HepG2 (cell line): ENCODE results near the gene RCC1. TPM values are rescaled to one million over a fixed set of nuclear protein-coding genes. Genes with fewer than 3 reads are reported as not detected.
A peak's percentile ranks its signal among the peaks of the same experiment; 100 is the strongest.

Experiments used
- ADNP ChIP-seq: sonication (generic); formaldehyde crosslinking; IDR thresholded peaks from 2 replicates; pipeline ENCODE4 v1.4.0; 2020; ENCODE audit warnings: missing genetic modification reagents
- BATF2 ChIP-seq: sonication (generic); formaldehyde crosslinking; IDR thresholded peaks from 2 replicates; pipeline ENCODE4 v1.8.0; 2022; ENCODE audit warnings: mild to moderate bottlenecking, missing genetic modification reagents, moderate library complexity
- JDP2 ChIP-seq: sonication (generic); formaldehyde crosslinking; IDR thresholded peaks from 2 replicates; pipeline ENCODE4 v1.8.1; 2022; ENCODE audit warnings: missing genetic modification reagents, borderline replicate concordance
- MLX ChIP-seq: IDR thresholded peaks from 2 replicates; pipeline ENCODE4 v1.6.1; 2016
- PCBP2 ChIP-seq: fragments of 200-400 bp; formaldehyde crosslinking; optimal IDR thresholded peaks from 2 replicates; pipeline ENCODE3; 2018; ENCODE audit warnings: low read length, low read depth; ENCODE audit not compliant: poor library complexity, severe bottlenecking
- POLR2G ChIP-seq: fragments of 200-400 bp; formaldehyde crosslinking; IDR thresholded peaks from 2 replicates; pipeline ENCODE4 v1.6.1; 2018; ENCODE audit warnings: mild to moderate bottlenecking, low read depth, low read length, moderate library complexity
- PRMT3 ChIP-seq: sonication (generic); formaldehyde crosslinking; IDR thresholded peaks from 2 replicates; pipeline ENCODE4 v1.8.1; 2022; ENCODE audit warnings: low read depth, mild to moderate bottlenecking, moderate library complexity, missing genetic modification reagents, borderline replicate concordance
- SNRNP70 ChIP-seq: fragments of 200-400 bp; formaldehyde crosslinking; IDR thresholded peaks from 2 replicates; pipeline ENCODE4 v1.6.1; 2017; ENCODE audit warnings: mild to moderate bottlenecking, low read depth, low read length, moderate library complexity
- ZBTB4 ChIP-seq: sonication (generic); formaldehyde crosslinking; IDR thresholded peaks from 2 replicates; pipeline ENCODE4 v1.4.0; 2020; ENCODE audit warnings: missing genetic modification reagents, mild to moderate bottlenecking, borderline replicate concordance
- ZKSCAN5 ChIP-seq: sonication (generic); formaldehyde crosslinking; IDR thresholded peaks from 2 replicates; pipeline ENCODE4 v1.5.1; 2020; ENCODE audit warnings: mild to moderate bottlenecking, missing genetic modification reagents
- ZNF225 ChIP-seq: sonication (generic); formaldehyde crosslinking; IDR thresholded peaks from 2 replicates; pipeline ENCODE4 v1.4.0; 2020; ENCODE audit warnings: mild to moderate bottlenecking, missing genetic modification reagents
- ZNF251 ChIP-seq: sonication (generic); formaldehyde crosslinking; IDR thresholded peaks from 2 replicates; pipeline ENCODE4 v1.9.0; 2021; ENCODE audit warnings: mild to moderate bottlenecking, missing genetic modification reagents
- ZNF253 ChIP-seq: sonication (generic); formaldehyde crosslinking; IDR thresholded peaks from 2 replicates; pipeline ENCODE4 v1.8.0; 2022; ENCODE audit warnings: mild to moderate bottlenecking, missing genetic modification reagents, borderline replicate concordance
- ZNF709 ChIP-seq: sonication (generic); formaldehyde crosslinking; IDR thresholded peaks from 2 replicates; pipeline ENCODE4 v1.5.0; 2020; ENCODE audit warnings: mild to moderate bottlenecking, missing genetic modification reagents
- ZNF792 ChIP-seq: IDR thresholded peaks from 2 replicates; pipeline ENCODE4 v1.6.1; 2016
- ZNF891 ChIP-seq: sonication (generic); formaldehyde crosslinking; IDR thresholded peaks from 2 replicates; pipeline ENCODE4 v1.5.0; 2020; ENCODE audit warnings: mild to moderate bottlenecking, missing genetic modification reagents
- ZSCAN20 ChIP-seq: sonication (generic); formaldehyde crosslinking; IDR thresholded peaks from 2 replicates; pipeline ENCODE4 v1.4.0; 2020; ENCODE audit warnings: missing genetic modification reagents, mild to moderate bottlenecking, borderline replicate concordance
- ZSCAN9 ChIP-seq: IDR thresholded peaks from 2 replicates; pipeline ENCODE4 v1.6.1; 2016; ENCODE audit warnings: borderline replicate concordance
- polyA plus RNA-seq, 8 experiments: library from polyadenylated mRNA; depleted of rRNA in 3 of 8; stranded (reverse) in 7 of 8; unstranded in 1 of 8; fragments of >200 nt; fragmentation: Illumina TruSeq in 4 of 8; extraction: Trizol in 4 of 8; gene quantifications; 2 replicates each; pipeline versions ENCODE4 v1.2.1 to v1.2.3, GENCODE V29; 2011 to 2016; ENCODE audit warnings: low read depth in 4 of 8, missing spikeins in 1 of 8, mixed read lengths in 1 of 8; ENCODE audit not compliant: insufficient read depth in 1 of 8
- total RNA-seq, 5 experiments: library from RNA; depleted of rRNA; stranded (reverse); fragments of >200 nt; fragmentation: Illumina TruSeq; extraction: Trizol; gene quantifications; 2 replicates each; pipeline ENCODE4 v1.2.3, GENCODE V29; 2016; ENCODE audit warnings: low read depth in 1 of 5
- TF ChIP-seq, protein P1 (sequence below): sonication (generic); formaldehyde crosslinking; IDR thresholded peaks from 2 replicates; pipeline ENCODE4 v1.4.0; 2020; ENCODE audit warnings: missing genetic modification reagents, borderline replicate concordance
- TF ChIP-seq, protein P2 (sequence below): sonication (generic); formaldehyde crosslinking; IDR thresholded peaks from 2 replicates; pipeline ENCODE4 v1.4.0; 2020; ENCODE audit warnings: missing genetic modification reagents, borderline replicate concordance
- TF ChIP-seq, protein P3 (sequence below): sonication (generic); formaldehyde crosslinking; IDR thresholded peaks from 2 replicates; pipeline ENCODE4 v1.4.0; 2020; ENCODE audit warnings: missing genetic modification reagents; ENCODE audit errors: not compliant biosample characterization

RCC1 gene
- total and polyA plus RNA-seq, 2 of the 13 experiments (the other 11 are each of a cell fraction or from before 2014, with no cell fraction given), result 47.2 to 80.8 TPM

DNA sequence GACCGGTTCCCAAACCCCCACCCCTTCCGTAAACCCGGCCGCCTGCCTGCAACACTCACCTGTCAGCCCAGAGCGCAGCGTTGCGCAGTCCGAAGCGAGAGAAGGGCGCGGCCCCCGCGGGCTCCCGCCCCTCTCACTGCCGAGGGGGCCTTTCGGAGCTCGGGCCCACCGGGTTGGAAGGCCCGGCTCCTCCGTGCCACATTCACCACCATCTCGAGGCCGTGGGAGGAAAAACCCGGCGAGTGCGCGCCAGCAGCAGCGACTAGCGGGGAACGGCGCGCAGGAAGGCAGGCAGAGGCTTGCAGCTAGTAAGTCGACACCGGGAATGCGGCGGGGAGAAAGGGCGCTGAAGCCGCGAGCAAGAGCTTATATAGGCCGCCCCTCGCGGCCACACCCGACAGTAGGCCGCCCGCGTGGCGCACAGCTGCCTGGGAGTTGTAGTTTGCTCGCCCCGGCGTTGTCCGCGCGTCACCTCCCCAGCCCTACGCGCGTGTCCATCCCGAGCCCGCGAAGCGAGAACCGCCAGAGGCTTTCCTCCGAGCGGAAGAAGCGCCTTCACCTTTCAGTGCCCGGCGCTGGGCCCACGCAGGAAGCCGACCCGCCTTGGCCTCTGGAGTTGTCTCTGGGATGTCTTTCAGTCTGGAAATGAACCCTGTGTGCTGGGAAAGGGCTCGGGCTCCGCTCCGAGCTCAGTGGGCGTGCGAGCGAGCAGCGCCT lies 75.8 kb downstream of the RCC1 start (continued):
- TF ChIP-seq JDP2 (CRISPR knock-in tag) (no peak), ZNF251 (CRISPR knock-in tag) (no peak), POLR2G (peak; percentile 100), ZSCAN9 (CRISPR knock-in tag) (peak; percentile 92), ZNF891 (CRISPR knock-in tag) (peak; percentile 92), ZNF792 (CRISPR knock-in tag) (peak; percentile 83), ZNF709 (CRISPR knock-in tag) (peak; percentile 92), ZSCAN20 (CRISPR knock-in tag) (no peak; the same call in 1 of the 2 replicates), ZNF253 (CRISPR knock-in tag) (peak; percentile 92), SNRNP70 (no peak), ZNF225 (peak; percentile 46), ZBTB4 (0 out of 2 replicates have a peak, but pooled peaks have one; percentile 82), PCBP2 (no peak), MLX (CRISPR knock-in tag) (no peak; the same call in 1 of the 2 replicates), PRMT3 (peak; percentile 95), BATF2 (CRISPR knock-in tag) (no peak; the same call in 1 of the 2 replicates), ADNP (CRISPR knock-in tag) (no peak), ZKSCAN5 (CRISPR knock-in tag) (no peak; the same call in 1 of the 2 replicates)
- TF ChIP-seq, protein P1, sequence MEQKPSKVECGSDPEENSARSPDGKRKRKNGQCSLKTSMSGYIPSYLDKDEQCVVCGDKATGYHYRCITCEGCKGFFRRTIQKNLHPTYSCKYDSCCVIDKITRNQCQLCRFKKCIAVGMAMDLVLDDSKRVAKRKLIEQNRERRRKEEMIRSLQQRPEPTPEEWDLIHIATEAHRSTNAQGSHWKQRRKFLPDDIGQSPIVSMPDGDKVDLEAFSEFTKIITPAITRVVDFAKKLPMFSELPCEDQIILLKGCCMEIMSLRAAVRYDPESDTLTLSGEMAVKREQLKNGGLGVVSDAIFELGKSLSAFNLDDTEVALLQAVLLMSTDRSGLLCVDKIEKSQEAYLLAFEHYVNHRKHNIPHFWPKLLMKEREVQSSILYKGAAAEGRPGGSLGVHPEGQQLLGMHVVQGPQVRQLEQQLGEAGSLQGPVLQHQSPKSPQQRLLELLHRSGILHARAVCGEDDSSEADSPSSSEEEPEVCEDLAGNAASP (CRISPR knock-in tag), result peak; percentile 51; the same call in 1 of the 2 replicates
- TF ChIP-seq, protein P2, sequence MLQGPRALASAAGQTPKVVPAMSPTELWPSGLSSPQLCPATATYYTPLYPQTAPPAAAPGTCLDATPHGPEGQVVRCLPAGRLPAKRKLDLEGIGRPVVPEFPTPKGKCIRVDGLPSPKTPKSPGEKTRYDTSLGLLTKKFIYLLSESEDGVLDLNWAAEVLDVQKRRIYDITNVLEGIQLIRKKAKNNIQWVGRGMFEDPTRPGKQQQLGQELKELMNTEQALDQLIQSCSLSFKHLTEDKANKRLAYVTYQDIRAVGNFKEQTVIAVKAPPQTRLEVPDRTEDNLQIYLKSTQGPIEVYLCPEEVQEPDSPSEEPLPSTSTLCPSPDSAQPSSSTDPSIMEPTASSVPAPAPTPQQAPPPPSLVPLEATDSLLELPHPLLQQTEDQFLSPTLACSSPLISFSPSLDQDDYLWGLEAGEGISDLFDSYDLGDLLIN, result peak; percentile 94; the same call in 1 of the 2 replicates
- TF ChIP-seq, protein P3, sequence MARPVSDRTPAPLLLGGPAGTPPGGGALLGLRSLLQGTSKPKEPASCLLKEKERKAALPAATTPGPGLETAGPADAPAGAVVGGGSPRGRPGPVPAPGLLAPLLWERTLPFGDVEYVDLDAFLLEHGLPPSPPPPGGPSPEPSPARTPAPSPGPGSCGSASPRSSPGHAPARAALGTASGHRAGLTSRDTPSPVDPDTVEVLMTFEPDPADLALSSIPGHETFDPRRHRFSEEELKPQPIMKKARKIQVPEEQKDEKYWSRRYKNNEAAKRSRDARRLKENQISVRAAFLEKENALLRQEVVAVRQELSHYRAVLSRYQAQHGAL (CRISPR knock-in tag), result no peak
